PC-9 (cell line): ENCODE results near the gene CLCN2.

Experiments used
- EZH2 ChIP-seq: fragments of 200-600 bp; sonication (generic); IDR thresholded peaks from 2 replicates; pipeline ENCODE4 v1.8.0; 2017; ENCODE audit warnings: antibody characterized with exemption, low read depth
- TF ChIP-seq, protein P1 (sequence below): fragments of 200-600 bp; sonication (generic); conservative IDR thresholded peaks from 2 replicates; pipeline ENCODE4 v1.6.1; 2017; ENCODE audit warnings: mixed run types, antibody characterized with exemption, mild to moderate bottlenecking, moderate library complexity

DNA sequence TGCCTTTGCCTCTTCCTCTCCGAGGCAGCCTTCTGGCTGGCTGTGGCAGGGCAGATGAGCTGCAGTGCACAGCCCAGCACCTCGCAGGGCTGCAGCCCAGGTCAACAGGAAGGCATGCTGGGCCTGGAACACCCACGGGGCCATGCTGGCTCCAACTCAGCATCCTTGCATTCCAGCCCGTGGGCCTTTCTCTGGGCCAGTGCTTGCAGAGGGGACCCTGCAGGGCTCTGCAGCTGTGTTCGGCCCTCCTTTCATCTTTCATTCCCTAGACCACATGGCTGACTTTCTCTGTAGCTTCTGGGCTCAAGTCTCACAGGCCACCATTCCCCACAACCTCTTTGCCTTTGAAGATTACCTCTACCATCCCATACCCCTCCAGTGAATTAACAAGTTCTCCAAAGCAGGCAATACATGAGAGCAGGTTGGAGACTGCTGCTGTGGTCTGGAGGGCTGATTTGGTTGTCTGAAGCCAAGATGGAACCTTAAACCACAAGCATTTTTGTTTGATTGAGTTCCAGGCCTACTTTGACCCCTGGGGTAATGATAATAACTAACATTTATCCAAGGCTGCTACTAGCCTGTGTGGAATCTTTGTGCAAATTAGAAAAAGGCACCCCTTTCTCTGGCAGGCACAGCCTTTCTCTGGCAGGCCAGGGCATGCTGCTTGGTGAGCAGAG lies 18.1 kb downstream of the CLCN2 start:
- TF ChIP-seq EZH2 = no peak
- TF ChIP-seq, protein P1, sequence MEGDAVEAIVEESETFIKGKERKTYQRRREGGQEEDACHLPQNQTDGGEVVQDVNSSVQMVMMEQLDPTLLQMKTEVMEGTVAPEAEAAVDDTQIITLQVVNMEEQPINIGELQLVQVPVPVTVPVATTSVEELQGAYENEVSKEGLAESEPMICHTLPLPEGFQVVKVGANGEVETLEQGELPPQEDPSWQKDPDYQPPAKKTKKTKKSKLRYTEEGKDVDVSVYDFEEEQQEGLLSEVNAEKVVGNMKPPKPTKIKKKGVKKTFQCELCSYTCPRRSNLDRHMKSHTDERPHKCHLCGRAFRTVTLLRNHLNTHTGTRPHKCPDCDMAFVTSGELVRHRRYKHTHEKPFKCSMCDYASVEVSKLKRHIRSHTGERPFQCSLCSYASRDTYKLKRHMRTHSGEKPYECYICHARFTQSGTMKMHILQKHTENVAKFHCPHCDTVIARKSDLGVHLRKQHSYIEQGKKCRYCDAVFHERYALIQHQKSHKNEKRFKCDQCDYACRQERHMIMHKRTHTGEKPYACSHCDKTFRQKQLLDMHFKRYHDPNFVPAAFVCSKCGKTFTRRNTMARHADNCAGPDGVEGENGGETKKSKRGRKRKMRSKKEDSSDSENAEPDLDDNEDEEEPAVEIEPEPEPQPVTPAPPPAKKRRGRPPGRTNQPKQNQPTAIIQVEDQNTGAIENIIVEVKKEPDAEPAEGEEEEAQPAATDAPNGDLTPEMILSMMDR = no peak
